ENCODE results near the gene OVCA2. TPM values are rescaled to one million over a fixed set of nuclear protein-coding genes. Genes with fewer than 3 reads are reported as not detected.
A peak's percentile ranks its signal among the peaks of the same experiment; 100 is the strongest.
"Not testable (repeated sequence)": the region's sequence is repeated elsewhere in the genome, so short reads cannot be mapped to it uniquely, and the experiment has no call there.

Gene OVCA2
- total RNA-seq, 4 donors from 2014 or later: 12.6 to 50.2 (median 34.4) TPM

- Histone ChIP-seq H3K36me3 (no peaks in the 10 kb centered on the region), H3K27me3 (no peaks in the 10 kb centered on the region), H3K9me3 (no peaks in the 10 kb centered on the region), H3K27ac (no peak overlapping the region), H3K4me1 (peaks cover 19 to 28% of the 10 kb centered on the region in 2 donors), H3K4me3 (no peak overlapping the region)
- intact Hi-C loops (cut with DNase I; ENCODE audit: low total_unique reads): no loop called here
- TF ChIP-seq, protein P1, sequence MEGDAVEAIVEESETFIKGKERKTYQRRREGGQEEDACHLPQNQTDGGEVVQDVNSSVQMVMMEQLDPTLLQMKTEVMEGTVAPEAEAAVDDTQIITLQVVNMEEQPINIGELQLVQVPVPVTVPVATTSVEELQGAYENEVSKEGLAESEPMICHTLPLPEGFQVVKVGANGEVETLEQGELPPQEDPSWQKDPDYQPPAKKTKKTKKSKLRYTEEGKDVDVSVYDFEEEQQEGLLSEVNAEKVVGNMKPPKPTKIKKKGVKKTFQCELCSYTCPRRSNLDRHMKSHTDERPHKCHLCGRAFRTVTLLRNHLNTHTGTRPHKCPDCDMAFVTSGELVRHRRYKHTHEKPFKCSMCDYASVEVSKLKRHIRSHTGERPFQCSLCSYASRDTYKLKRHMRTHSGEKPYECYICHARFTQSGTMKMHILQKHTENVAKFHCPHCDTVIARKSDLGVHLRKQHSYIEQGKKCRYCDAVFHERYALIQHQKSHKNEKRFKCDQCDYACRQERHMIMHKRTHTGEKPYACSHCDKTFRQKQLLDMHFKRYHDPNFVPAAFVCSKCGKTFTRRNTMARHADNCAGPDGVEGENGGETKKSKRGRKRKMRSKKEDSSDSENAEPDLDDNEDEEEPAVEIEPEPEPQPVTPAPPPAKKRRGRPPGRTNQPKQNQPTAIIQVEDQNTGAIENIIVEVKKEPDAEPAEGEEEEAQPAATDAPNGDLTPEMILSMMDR (IDR thresholded peaks at IDR 0.05 in 4 of 5, conservative IDR thresholded peaks at IDR 0.05 in 1 of 5): no peak
- TF ChIP-seq POLR2A (IDR thresholded peaks at IDR 0.05): no peak
- ATAC-seq (no peak), DNase-seq (no peak)
- in situ Hi-C loops (cut with MboI; ENCODE audit: low sequenced_read_pairs in 4 of 4): no loop called here
Observed at GRCh38 chr17:2008332-2009126, 33.3 kb upstream of the OVCA2 start.

- H3K4me3 ChIP-seq: no peak overlapping the region
- in situ Hi-C loops (cut with MboI; ENCODE audit: low sequenced_read_pairs in 4 of 4) (no loop called here), intact Hi-C loops (cut with DNase I; ENCODE audit: low total_unique reads) (no loop called here)
- no peaks in the 10 kb centered on the region for H3K27me3 ChIP-seq
- TF ChIP-seq, protein P1 (IDR thresholded peaks at IDR 0.05 in 4 of 5, conservative IDR thresholded peaks at IDR 0.05 in 1 of 5): no peak
- TF ChIP-seq POLR2A (IDR thresholded peaks at IDR 0.05): no peak
- H3K9me3 ChIP-seq: no peaks in the 10 kb centered on the region
- DNase-seq (no peak), ATAC-seq (no peak)
- no peak overlapping the region for H3K27ac ChIP-seq
- H3K4me1 ChIP-seq: peaks cover 14 to 24% of the 10 kb centered on the region in 2 donors
- no peaks in the 10 kb centered on the region for H3K36me3 ChIP-seq
Observed at GRCh38 chr17:2009737-2010136, 32.1 kb upstream of the OVCA2 start.

- peaks cover 13 to 15% of the 10 kb centered on the region in 2 donors for H3K4me1 ChIP-seq
- intact Hi-C loops (cut with DNase I; ENCODE audit: low total_unique reads): no loop called here
- peak; percentile 40 to 51 for ATAC-seq
- peak overlapping the region; percentile 8 to 22 (median 16) for H3K4me3 ChIP-seq
- no peaks in the 10 kb centered on the region for H3K27me3 ChIP-seq
- TF ChIP-seq, protein P1 (IDR thresholded peaks at IDR 0.05 in 4 of 5, conservative IDR thresholded peaks at IDR 0.05 in 1 of 5): no peak
- TF ChIP-seq POLR2A (IDR thresholded peaks at IDR 0.05): no peak
- no peaks in the 10 kb centered on the region for H3K36me3 ChIP-seq
- no peak for DNase-seq
- in situ Hi-C loops (cut with MboI; ENCODE audit: low sequenced_read_pairs in 4 of 4): no loop called here
- peak overlapping the region; percentile 53 to 60 (median 56) for H3K27ac ChIP-seq
- H3K9me3 ChIP-seq: no peaks in the 10 kb centered on the region
Observed at GRCh38 chr17:2011411-2012371, 30.1 kb upstream of the OVCA2 start.

DNA sequence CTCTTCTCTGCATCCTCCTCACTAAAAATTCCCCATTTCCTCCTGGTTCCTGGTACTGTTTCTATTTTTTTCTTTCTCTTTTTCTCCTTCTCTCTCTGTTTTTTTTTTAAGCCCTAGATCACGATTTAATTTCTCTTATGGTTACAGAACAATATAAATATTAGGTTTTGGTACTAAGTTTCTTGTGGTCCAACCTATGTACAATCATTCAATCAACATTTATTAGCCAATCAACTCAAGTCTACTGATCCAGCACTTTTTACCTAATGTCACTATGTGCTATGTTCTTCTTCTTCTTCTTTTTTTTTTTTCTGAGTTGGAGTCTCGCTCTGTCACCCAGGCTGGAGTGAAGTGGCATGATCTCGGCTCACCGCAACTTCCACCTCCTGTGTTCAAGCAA is 29.3 kb upstream of the OVCA2 start:
- in situ Hi-C loops (cut with MboI; ENCODE audit: low sequenced_read_pairs in 4 of 4) (no loop called here), intact Hi-C loops (cut with DNase I; ENCODE audit: low total_unique reads) (no loop called here)
- Histone ChIP-seq H3K4me1 (peaks cover 13 to 15% of the 10 kb centered on the region in 2 donors), H3K27me3 (no peaks in the 10 kb centered on the region), H3K4me3 (no peak overlapping the region), H3K36me3 (no peaks in the 10 kb centered on the region), H3K9me3 (no peaks in the 10 kb centered on the region), H3K27ac (peak overlapping the region in 3 of 4 donors; percentile 53 to 57 (median 56))
- no peak for TF ChIP-seq POLR2A (IDR thresholded peaks at IDR 0.05)
- TF ChIP-seq, protein P1 (IDR thresholded peaks at IDR 0.05 in 4 of 5, conservative IDR thresholded peaks at IDR 0.05 in 1 of 5): no peak
- DNase-seq: no peak
- ATAC-seq: no peak

GRCh38 chr17:2013220-2013993 is 28.4 kb upstream of the OVCA2 start:
- ATAC-seq; H3K27ac ChIP-seq; DNase-seq; H3K27me3 ChIP-seq; H3K4me3 ChIP-seq; H3K36me3 ChIP-seq; intact Hi-C loops (cut with DNase I; ENCODE audit: low total_unique reads); in situ Hi-C loops (cut with MboI; ENCODE audit: low sequenced_read_pairs in 4 of 4); H3K9me3 ChIP-seq: not testable (repeated sequence)
- peaks cover 13 to 15% of the 10 kb centered on the region in 2 donors for H3K4me1 ChIP-seq
